A549 (cell line): ENCODE data around the gene RALA.

Experiments
- BHLHE40 ChIP-seq: IDR thresholded peaks from 2 replicates; pipeline ENCODE4 v1.6.1; 2012; ENCODE audit warnings: low read depth, low read length, inconsistent platforms
- CEBPB ChIP-seq, 2 experiments: fragments of >200 bp in 1 of 2; sonication (Bioruptor Twin) in 1 of 2; formaldehyde crosslinking in 1 of 2; IDR thresholded peaks; 2 replicates each; pipeline ENCODE4 v1.6.1; 2012 to 2016
- CHD4 ChIP-seq: fragments of 200-600 bp; sonication (generic); IDR thresholded peaks from 2 replicates; pipeline ENCODE4 v1.6.1; 2016; ENCODE audit warnings: antibody characterized with exemption, mild to moderate bottlenecking, borderline replicate concordance
- EP300 ChIP-seq, 2 experiments: fragments of >200 bp; sonication (Bioruptor Twin); formaldehyde crosslinking; IDR thresholded peaks; 2 replicates in 1 of 2; 3 replicates in 1 of 2; pipeline ENCODE4 v1.6.1; 2016 to 2017
- HEYL ChIP-seq: fragments of 250-450 bp; sonication (Bioruptor Pico); IDR thresholded peaks from 2 replicates; pipeline ENCODE4 v1.8.0; 2021; ENCODE audit warnings: mild to moderate bottlenecking, moderate library complexity
- MAFK ChIP-seq: fragments of 450-650 bp; IDR thresholded peaks from 2 replicates; pipeline ENCODE4 v1.6.1; 2014; ENCODE audit not compliant: partially characterized antibody
- POLR2A ChIP-seq: IDR thresholded peaks from 2 replicates; pipeline ENCODE4 v1.6.1; 2012; ENCODE audit warnings: mild to moderate bottlenecking, low read length
- TF ChIP-seq, protein P1 (sequence below): fragments of 250-450 bp; sonication (Bioruptor Pico); IDR thresholded peaks from 2 replicates; pipeline ENCODE4 v1.5.0; 2021; ENCODE audit warnings: mild to moderate bottlenecking, moderate library complexity, borderline replicate concordance
- TF ChIP-seq, protein P2 (sequence below): fragments of >200 bp; sonication (Bioruptor Twin); formaldehyde crosslinking; IDR thresholded peaks from 3 replicates; pipeline ENCODE4 v1.5.1; 2016
- TF ChIP-seq, protein P3 (sequence below): IDR thresholded peaks from 2 replicates; pipeline ENCODE4 v1.6.1; 2012
- TF ChIP-seq, protein P4 (sequence below): fragments of 450-650 bp; IDR thresholded peaks from 2 replicates; pipeline ENCODE4 v1.6.1; 2014; ENCODE audit warnings: antibody characterized with exemption

DNA sequence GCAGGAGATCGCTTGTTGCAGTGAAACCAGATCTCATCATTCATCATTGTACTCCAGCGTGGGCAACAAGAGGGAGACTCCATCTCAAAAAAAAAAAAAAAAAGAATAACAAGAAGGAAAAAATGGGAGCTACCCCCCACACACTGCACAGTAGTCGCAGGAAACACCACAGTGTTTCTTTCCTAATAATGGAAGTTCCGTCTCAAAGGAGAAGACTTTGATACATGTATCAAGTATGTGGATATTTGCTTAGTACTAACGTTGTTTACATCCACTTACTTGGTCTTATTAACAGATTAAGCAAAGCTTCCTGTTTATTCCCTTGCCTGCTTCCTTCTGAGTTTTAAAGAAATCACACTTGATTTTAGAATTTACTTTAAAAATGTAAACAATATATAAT, 35.0 kb upstream of the RALA start:
- TF ChIP-seq, protein P1, sequence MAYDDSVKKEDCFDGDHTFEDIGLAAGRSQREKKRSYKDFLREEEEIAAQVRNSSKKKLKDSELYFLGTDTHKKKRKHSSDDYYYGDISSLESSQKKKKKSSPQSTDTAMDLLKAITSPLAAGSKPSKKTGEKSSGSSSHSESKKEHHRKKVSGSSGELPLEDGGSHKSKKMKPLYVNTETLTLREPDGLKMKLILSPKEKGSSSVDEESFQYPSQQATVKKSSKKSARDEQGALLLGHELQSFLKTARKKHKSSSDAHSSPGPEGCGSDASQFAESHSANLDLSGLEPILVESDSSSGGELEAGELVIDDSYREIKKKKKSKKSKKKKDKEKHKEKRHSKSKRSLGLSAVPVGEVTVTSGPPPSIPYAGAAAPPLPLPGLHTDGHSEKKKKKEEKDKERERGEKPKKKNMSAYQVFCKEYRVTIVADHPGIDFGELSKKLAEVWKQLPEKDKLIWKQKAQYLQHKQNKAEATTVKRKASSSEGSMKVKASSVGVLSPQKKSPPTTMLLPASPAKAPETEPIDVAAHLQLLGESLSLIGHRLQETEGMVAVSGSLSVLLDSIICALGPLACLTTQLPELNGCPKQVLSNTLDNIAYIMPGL (CRISPR knock-in tag): no peak
- TF ChIP-seq, protein P2, sequence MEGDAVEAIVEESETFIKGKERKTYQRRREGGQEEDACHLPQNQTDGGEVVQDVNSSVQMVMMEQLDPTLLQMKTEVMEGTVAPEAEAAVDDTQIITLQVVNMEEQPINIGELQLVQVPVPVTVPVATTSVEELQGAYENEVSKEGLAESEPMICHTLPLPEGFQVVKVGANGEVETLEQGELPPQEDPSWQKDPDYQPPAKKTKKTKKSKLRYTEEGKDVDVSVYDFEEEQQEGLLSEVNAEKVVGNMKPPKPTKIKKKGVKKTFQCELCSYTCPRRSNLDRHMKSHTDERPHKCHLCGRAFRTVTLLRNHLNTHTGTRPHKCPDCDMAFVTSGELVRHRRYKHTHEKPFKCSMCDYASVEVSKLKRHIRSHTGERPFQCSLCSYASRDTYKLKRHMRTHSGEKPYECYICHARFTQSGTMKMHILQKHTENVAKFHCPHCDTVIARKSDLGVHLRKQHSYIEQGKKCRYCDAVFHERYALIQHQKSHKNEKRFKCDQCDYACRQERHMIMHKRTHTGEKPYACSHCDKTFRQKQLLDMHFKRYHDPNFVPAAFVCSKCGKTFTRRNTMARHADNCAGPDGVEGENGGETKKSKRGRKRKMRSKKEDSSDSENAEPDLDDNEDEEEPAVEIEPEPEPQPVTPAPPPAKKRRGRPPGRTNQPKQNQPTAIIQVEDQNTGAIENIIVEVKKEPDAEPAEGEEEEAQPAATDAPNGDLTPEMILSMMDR: no peak
- TF ChIP-seq, protein P3, sequence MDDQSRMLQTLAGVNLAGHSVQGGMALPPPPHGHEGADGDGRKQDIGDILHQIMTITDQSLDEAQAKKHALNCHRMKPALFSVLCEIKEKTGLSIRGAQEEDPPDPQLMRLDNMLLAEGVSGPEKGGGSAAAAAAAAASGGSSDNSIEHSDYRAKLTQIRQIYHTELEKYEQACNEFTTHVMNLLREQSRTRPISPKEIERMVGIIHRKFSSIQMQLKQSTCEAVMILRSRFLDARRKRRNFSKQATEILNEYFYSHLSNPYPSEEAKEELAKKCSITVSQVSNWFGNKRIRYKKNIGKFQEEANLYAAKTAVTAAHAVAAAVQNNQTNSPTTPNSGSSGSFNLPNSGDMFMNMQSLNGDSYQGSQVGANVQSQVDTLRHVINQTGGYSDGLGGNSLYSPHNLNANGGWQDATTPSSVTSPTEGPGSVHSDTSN: no peak
- TF ChIP-seq HEYL (CRISPR knock-in tag) (no peak), EP300 (IDR thresholded peaks at IDR 0.05) (no peak), POLR2A (no peak), BHLHE40 (no peak), CEBPB (IDR thresholded peaks at IDR 0.05) (no peak), MAFK (no peak), CHD4 (no peak)
- TF ChIP-seq, protein P4, sequence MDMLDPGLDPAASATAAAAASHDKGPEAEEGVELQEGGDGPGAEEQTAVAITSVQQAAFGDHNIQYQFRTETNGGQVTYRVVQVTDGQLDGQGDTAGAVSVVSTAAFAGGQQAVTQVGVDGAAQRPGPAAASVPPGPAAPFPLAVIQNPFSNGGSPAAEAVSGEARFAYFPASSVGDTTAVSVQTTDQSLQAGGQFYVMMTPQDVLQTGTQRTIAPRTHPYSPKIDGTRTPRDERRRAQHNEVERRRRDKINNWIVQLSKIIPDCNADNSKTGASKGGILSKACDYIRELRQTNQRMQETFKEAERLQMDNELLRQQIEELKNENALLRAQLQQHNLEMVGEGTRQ: no peak
